H1 (cell line): ENCODE data around the gene POLA2. TPM values are rescaled to one million over a fixed set of nuclear protein-coding genes. Genes with fewer than 3 reads are reported as not detected.

Source experiments
- CHD1 ChIP-seq: IDR thresholded peaks from 2 replicates; pipeline ENCODE4 v1.6.1; 2012; ENCODE audit warnings: low read depth, low read length, improper control_type of control experiment
- JUND ChIP-seq: IDR thresholded peaks from 2 replicates; pipeline ENCODE4 v1.6.1; 2011; ENCODE audit warnings: mild to moderate bottlenecking, improper control_type of control experiment, low read length
- KDM1A ChIP-seq: fragments of 200-600, 300-600 bp; sonication (generic); IDR thresholded peaks from 2 replicates; pipeline ENCODE4 v1.7.1; 2016; ENCODE audit warnings: mild to moderate bottlenecking, low read length, borderline replicate concordance
- POU5F1 ChIP-seq: IDR thresholded peaks from 2 replicates; pipeline ENCODE4 v1.6.1; 2011; ENCODE audit warnings: low read depth, mild to moderate bottlenecking, low read length, moderate library complexity
- SRF ChIP-seq: IDR thresholded peaks from 2 replicates; pipeline ENCODE4 v1.6.1; 2011; ENCODE audit warnings: mild to moderate bottlenecking, low read depth, low read length, moderate library complexity
- TAF1 ChIP-seq: IDR thresholded peaks from 2 replicates; pipeline ENCODE4 v1.6.1; 2011; ENCODE audit warnings: mild to moderate bottlenecking, low read depth, low read length
- ZNF274 ChIP-seq: IDR thresholded peaks from 2 replicates; pipeline ENCODE4 v1.7.0; 2012; ENCODE audit warnings: low read length, borderline replicate concordance; ENCODE audit errors: extremely low read depth
- polyA plus RNA-seq, 7 experiments: library from polyadenylated mRNA; depleted of rRNA in 3 of 7; stranded (reverse) in 5 of 7; unstranded in 2 of 7; fragments of >200 nt in 5 of 7; fragments of 200-250 nt in 2 of 7; gene quantifications; 1 replicate in 5 of 7; 2 replicates in 1 of 7; 4 replicates in 1 of 7; pipeline versions ENCODE4 v1.2.1 to v1.2.3, GENCODE V29; 2011 to 2013; ENCODE audit warnings: missing spikeins in 2 of 7, mixed read lengths in 2 of 7
- total RNA-seq: library from RNA; stranded (reverse); fragmentation: NEBNext Ultra II Directional; extraction: Animal tissue kit (Norgen Biotek cat#: 25700); gene quantifications from 2 replicates; pipeline ENCODE4 v1.2.1, GENCODE V29; 2021

POLA2 gene
- total and polyA plus RNA-seq, 2 of the 8 experiments (the other 6 are each of a cell fraction or from before 2014, with no cell fraction given), result 31.2 to 55.9 TPM

DNA sequence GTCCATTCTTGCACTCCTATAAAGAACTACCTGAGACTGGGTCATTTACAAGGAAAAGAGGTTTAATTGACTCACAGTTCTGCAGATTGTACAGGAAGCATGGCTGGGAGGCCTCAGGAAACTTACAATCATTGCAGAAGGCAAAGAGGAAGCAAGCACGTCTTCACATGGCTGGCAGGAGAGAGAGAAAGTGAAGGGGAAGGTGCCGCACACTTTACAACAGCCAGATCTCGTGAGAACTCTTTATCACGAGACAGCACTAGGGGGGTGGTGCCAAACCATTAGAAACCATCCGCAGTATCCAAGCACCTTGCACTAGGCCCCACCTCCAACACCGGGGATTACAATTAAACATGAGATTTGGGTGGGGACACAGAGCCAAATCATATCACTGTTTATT lies 19.4 kb upstream of the POLA2 start (continued):
- no peak for TF ChIP-seq JUND
- no peak for TF ChIP-seq TAF1
- TF ChIP-seq POU5F1, result no peak
- no peak for TF ChIP-seq ZNF274
- TF ChIP-seq CHD1, result no peak
- no peak for TF ChIP-seq SRF
- no peak for TF ChIP-seq KDM1A
